ENCODE measurements around the gene OTUD7B.

Gene OTUD7B

GRCh38 chr1:149936992-149937705 lies 73.4 kb downstream of the OTUD7B start:
- TF ChIP-seq, protein P1, sequence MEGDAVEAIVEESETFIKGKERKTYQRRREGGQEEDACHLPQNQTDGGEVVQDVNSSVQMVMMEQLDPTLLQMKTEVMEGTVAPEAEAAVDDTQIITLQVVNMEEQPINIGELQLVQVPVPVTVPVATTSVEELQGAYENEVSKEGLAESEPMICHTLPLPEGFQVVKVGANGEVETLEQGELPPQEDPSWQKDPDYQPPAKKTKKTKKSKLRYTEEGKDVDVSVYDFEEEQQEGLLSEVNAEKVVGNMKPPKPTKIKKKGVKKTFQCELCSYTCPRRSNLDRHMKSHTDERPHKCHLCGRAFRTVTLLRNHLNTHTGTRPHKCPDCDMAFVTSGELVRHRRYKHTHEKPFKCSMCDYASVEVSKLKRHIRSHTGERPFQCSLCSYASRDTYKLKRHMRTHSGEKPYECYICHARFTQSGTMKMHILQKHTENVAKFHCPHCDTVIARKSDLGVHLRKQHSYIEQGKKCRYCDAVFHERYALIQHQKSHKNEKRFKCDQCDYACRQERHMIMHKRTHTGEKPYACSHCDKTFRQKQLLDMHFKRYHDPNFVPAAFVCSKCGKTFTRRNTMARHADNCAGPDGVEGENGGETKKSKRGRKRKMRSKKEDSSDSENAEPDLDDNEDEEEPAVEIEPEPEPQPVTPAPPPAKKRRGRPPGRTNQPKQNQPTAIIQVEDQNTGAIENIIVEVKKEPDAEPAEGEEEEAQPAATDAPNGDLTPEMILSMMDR (IDR thresholded peaks at IDR 0.05; ENCODE audit: low read depth, low read length, missing control alignments) = peak; percentile 9
- Histone ChIP-seq H3K27me3 (replicated peaks) (no peaks in the 10 kb centered on the region), H3K4me3 (ENCODE audit: low read depth, low read length) (peak overlapping the region; percentile 75), H3K27ac (peak overlapping the region; percentile 23), H3K36me3 (replicated peaks) (no peaks in the 10 kb centered on the region)
- DNase-seq = no peak
- in situ Hi-C loops (cut with HindIII; ENCODE audit: low pct_ligation_motif_present, low sequenced_read_pairs) = no loop called here

DNA sequence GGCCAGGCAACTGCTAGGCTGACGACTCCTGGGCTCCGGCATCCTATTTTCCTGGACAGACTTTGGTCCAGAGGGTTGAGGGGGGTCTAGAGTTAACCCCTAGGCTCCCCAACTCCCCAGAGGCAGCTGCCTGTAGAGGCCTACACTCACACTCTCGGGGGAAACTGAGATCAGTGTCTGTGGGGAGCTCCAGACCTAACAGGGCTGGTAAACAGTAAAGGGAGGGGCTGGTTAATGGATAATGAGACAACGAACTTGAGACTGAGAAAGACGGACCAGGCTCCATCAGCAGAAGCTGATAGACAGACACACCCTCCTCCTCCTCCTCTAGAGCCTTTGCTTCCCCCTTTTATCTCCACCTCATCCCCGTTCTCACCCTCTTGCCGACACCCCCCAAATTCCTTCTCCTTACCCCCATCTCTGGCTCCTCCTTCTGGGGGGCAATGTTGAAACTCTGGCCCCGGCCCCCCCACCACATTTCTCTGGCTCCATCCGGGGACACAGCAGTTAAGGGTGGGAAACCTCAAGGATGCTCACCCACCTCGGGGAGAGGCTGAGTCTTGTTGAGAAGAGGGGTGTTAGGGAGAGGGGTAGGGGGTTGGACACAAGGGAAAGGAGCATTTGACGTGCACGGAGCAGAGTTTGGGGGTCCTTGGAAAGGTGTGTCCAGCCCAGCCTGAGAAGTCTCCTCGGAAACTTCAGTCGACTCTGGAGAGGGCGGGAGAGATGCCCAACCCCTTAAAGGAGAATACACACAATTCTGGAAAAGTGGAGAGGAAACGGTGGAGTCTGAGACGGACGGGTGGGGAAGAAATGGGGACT lies 74.1 kb downstream of the OTUD7B start, which contains the start of gene MTMR11:
MTMR11 (minus strand) TSS at position 710 of the 822 bp plus-strand sequence; CDS start at position 478, 232 bp downstream.
- TF ChIP-seq, protein P1 (IDR thresholded peaks at IDR 0.05; ENCODE audit: low read depth, low read length, missing control alignments) = no peak
- Histone ChIP-seq H3K4me3 (ENCODE audit: low read depth, low read length) (peak within 1 kb of the TSS; percentile 75), H3K27me3 (replicated peaks) (no peaks in the 10 kb centered on the region), H3K27ac (peak within 1 kb of the TSS; percentile 23), H3K36me3 (replicated peaks) (no peaks in the 10 kb centered on the region)
- DNase-seq = no peak
- in situ Hi-C loops (cut with HindIII; ENCODE audit: low pct_ligation_motif_present, low sequenced_read_pairs) = no loop called here

DNA sequence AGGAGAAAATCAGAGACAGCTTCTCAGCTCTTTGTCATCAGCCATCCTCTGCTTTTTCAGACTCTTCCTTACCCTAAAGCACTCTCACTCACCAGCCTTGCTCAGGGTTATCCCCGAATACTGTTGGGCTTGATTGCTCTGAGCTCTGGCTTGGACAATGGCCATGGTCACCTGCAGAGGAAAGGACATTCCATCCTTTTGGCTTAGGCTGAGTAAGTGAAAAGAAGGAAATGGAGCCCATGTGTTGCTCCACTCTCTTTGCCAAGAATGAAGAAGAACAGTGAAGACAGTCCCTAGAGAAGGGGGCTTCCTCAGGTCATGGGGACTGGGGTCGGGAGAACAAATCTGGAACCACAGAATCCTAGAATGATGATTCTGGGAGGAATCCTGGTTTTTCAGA lies 76.2 kb downstream of the OTUD7B start:
- peaks cover 4% of the 10 kb centered on the region for H3K36me3 ChIP-seq (replicated peaks)
- no peak overlapping the region for H3K4me3 ChIP-seq (ENCODE audit: low read depth, low read length)
- H3K27me3 ChIP-seq (replicated peaks) = no peaks in the 10 kb centered on the region
- no peak overlapping the region for H3K27ac ChIP-seq
- in situ Hi-C loops (cut with HindIII; ENCODE audit: low pct_ligation_motif_present, low sequenced_read_pairs) = no loop called here
- DNase-seq = no peak
- TF ChIP-seq, protein P1 (IDR thresholded peaks at IDR 0.05; ENCODE audit: low read depth, low read length, missing control alignments) = no peak

GRCh38 chr1:149933208-149933607 lies 77.3 kb downstream of the OTUD7B start:
- Histone ChIP-seq H3K27ac (no peak overlapping the region), H3K4me3 (ENCODE audit: low read depth, low read length) (no peak overlapping the region), H3K36me3 (replicated peaks) (peaks cover 4% of the 10 kb centered on the region), H3K27me3 (replicated peaks) (no peaks in the 10 kb centered on the region)
- no peak for DNase-seq
- in situ Hi-C loops (cut with HindIII; ENCODE audit: low pct_ligation_motif_present, low sequenced_read_pairs) = no loop called here
- TF ChIP-seq, protein P1 (IDR thresholded peaks at IDR 0.05; ENCODE audit: low read depth, low read length, missing control alignments) = no peak

- no peak for DNase-seq
- Histone ChIP-seq H3K27me3 (replicated peaks) (no peaks in the 10 kb centered on the region), H3K27ac (no peak overlapping the region), H3K36me3 (replicated peaks) (peaks cover 4% of the 10 kb centered on the region), H3K4me3 (ENCODE audit: low read depth, low read length) (no peak overlapping the region)
- in situ Hi-C loops (cut with HindIII; ENCODE audit: low pct_ligation_motif_present, low sequenced_read_pairs) = no loop called here
- TF ChIP-seq, protein P1 (IDR thresholded peaks at IDR 0.05; ENCODE audit: low read depth, low read length, missing control alignments) = no peak
Measured at GRCh38 chr1:149932474-149932873, 78.1 kb downstream of the OTUD7B start.
